Colon (tissue), 2 donors: Measurements from ENCODE around the gene URM1.
"Not testable (repeated sequence)": the region's sequence is repeated elsewhere in the genome, so short reads cannot be mapped to it uniquely, and the experiment has no call there.

Experiments used
- FAIRE-seq: peaks from 2 replicates; lab custom pipeline; 2012; peaks lifted over from hg19 to GRCh38; lab: Jason Lieb, UNC
- donor health status: control.
- donor health status: control.

Gene URM1

DNA sequence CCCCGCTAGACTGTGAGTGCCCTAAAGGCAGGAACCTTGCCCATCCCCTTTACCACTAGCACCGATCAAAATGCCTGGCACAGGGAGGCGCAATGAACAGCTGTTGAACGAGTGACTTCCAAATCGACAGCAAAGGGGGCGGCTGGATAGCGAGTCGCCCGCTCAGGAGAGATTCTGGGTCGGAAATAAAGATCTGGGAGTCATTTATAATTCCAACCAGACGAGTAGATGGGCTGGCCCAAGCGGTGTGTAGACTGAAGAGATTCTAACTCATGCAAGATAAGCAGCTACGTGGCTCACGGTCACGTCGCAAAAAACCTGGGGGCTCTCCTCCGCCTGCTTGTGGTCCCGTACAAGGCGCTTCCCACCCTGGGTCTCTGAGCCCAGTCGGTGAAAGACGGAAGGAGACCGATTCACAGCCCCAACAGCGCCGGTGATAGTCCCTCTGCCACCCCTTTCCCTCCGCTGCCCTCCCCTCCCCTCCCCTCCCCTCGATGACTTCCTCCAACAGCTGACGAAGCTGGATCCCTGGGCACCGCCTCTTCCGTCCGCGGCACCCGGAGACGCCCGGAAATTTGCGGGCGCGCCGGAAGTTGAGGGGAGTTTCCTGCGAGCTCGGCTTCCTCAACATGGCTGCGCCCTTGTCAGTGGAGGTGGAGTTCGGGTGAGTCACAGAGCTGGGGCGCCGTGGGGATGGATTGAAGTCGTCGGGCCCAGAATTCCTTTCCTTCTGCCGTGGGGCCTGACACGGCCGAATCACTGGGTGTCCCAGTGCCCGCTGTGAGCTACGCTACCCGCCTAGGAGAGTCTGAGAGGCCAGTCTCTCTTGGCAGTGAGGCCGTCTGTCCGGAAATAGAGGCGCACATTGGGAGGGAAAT lies at the start of gene URM1:
TSS of gene URM1 (plus strand) at position 623 of the 878 bp plus-strand sequence. CDS start at position 630, 7 bp downstream.
- FAIRE-seq: no peak

DNA sequence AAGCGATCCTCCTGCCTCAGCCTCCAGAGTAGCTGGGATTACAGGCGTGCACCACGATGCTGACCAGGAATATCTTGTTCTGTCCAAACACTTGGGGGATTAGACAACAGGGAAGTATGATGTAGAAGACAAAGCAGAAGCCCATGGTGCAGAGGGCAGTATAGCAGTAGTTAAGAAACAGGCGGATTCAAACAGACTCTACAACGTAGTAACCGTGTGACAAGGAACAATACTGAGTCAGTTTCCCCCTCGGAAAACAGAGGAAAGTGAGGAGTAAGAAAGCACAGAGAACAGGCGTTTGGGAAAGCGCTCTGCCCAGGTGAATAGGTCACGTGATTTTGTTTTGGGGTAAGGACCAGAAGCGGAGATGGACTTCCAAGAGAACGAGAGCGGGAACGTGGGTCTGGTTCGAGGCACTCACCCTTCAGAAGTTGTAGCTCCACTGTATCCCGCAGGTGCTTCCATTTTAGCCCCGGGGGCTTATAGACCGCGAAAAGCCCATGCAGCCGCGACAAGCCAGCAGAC lies 49.2 kb upstream of the URM1 start:
- FAIRE-seq: no peak

DNA sequence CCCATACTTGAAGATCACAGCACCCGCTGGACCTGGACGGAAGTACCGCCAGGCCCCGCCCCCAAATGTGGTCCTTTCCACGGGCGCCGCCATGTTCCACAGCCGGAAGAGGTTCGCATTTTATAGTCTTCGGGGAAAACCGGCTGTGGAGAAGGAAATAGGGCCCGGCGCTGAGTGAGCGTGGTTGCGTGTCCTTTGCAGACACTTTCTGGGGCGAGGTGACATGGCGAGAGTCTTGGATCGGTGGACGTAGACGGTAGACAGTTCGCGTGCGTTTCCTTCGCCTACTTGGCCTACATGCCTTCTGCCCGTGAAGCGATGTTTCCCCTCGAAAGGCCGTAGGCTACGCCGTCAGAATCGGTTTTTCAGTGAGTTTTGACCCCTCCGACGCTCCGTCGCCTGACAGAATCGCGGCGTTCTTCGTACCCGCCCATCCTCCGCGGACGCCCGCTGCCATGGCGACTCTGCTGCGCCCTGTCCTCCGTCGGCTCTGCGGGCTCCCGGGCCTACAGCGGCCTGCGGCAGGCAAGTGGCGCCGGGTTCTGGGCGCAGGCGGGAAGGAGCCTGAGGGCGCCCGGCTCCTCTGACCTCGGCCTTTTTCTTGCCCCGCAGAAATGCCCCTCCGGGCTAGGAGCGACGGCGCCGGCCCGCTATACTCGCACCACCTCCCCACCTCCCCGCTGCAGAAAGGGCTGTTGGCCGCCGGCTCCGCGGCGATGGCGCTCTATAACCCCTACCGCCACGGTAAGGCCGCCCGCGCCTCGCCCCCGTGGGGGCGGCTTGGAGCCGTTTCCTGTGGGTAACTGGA lies 48.6 kb upstream of the URM1 start, which contains the start of the genes COQ4 and TRUB2:
TSS of gene COQ4 (plus strand) at position 436 of the 808 bp plus-strand sequence. CDS start at position 456, 20 bp downstream.
TSS of gene TRUB2 (minus strand) at position 44 of the 808 bp plus-strand sequence. CDS start at position 5, 39 bp downstream.
- no peak for FAIRE-seq

DNA sequence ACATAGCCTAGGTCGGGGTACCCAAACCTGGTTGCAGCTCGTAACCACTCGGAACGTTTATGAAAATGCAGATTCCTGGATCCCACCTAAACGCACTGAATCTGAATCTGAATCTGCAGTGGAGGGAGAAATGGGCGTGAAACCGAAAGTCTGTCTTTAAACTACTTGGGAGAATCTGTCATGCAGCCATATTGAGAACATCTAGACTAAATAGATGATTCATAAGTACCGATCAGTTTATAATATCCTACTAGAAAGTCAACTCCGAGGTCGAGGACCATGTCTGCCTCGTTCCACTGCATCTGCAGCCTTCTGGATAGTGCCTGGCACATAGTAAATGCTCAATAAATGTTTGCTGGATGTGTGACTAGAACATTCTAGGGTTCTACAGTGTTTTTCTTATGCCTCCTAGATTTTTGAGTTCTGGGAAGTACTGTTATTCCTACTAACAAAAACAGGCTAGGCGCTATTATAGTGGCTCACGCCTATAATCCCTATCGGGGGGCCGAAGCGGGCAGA lies 47.9 kb upstream of the URM1 start:
- no peak for FAIRE-seq

DNA sequence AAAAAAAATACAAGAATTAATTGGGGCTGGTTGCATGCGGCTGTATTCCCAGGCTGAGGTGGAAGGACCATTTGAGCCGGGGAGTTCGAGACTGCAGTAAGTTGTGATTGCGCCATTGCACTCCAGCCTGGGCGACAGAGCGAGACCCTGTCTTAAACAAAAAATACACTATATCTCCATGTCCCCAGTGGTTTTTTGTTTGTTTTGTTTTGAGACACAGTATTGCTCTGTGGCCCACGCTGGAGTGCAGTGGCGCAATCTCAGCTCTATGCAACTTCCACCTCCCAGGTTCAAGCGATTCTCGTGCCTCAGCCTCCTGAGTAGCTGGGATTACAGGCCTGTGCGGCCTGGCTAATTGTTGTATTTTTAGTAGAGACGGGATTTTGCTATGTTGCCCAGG lies 47.4 kb upstream of the URM1 start:
- no peak for FAIRE-seq

DNA sequence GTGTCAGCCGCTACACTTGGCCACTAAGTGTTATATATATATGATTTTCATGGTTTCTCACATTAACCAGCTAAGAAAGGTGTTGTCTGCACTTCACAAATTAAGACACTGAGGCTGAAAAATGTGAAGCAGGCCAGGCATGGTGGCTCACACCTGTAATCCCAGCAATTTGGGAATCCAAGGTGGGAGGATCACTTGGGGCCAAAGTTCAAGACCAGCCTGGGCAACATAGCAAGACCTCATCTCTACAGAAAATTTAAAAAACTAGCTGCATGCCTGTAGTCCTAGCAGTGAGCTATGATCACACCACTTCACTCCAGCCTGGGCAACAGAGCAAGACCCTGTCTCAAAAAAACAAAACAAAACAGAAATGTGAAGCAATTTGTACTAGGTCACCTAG lies 46.8 kb upstream of the URM1 start:
- no peak for FAIRE-seq

DNA sequence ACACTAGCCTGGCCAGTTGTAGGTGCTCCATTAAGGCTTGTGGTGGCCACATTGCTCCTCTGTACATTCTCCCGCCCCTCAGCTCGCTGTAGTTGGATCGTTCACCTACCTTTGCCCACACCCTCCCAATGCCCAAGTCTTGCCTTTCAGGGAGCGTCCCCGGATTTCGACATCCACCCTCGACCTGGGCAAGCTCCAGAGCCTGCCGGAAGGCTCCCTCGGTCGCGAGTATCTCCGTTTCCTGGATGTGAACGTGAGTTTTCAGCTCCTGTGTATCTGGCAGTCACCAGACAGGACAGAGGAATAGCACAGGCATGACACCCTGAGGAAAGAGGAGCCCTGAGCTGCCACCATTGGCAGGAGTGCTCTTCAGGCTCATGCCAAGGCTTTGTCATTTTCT lies 45.5 kb upstream of the URM1 start:
- no peak for FAIRE-seq

DNA sequence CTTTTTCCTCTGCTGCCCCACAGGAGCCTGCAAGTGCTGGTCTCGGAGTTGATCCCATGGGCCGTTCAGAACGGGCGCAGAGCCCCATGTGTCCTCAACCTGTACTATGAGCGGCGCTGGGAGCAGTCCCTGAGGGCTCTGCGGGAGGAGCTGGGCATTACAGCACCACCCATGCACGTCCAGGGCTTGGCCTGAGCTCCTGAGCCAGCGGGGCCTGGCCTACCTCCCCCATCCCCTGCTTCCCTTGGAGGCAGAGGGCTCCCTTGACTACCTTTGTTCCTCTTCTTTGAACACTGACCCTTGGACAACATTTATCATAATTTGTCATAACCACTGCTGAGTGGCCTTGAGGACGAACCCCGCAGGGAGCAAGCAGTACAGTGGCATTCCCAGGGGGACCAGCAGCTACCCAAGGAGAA lies 37.7 kb upstream of the URM1 start:
- FAIRE-seq: no peak

DNA sequence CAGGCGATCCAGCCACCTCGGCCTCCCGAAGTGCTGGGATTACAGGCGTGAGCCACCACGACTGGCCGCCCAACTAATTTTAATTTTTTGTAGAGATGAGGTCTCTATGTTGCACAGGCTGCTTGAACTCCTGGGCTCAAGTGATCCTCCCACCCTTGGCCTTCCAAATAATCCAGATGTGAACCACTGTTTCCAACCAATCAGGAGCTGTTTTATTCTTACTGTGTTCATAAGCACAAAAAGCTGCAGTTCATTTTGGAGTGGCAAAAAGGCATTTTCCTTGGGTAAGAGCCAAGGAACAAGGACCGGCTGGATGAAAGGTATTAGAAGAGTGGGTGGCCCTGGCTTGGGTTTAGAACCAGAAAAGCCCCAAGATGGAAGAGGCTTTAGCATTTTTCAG lies 36.0 kb upstream of the URM1 start:
- no peak for FAIRE-seq

DNA sequence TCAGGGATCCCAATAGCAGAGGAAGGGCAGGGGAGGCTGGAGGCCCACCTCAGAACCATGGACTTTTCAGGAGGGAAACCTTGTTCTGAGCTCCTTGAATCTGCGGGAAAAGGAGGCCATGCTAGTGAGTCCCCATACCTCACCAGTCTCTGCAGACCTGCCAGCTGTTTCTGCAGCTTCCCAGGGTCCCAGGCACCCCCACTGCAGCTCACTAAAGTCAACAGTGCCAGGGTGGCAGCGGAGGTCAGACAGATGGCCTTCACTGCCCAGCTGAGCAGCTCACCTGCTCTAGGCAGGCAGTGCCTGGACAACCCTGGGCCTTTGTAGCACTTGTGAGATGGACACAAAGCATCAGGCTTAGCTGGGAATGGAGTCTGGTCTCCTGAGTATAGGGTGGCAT lies 35.3 kb upstream of the URM1 start:
- no peak for FAIRE-seq

DNA sequence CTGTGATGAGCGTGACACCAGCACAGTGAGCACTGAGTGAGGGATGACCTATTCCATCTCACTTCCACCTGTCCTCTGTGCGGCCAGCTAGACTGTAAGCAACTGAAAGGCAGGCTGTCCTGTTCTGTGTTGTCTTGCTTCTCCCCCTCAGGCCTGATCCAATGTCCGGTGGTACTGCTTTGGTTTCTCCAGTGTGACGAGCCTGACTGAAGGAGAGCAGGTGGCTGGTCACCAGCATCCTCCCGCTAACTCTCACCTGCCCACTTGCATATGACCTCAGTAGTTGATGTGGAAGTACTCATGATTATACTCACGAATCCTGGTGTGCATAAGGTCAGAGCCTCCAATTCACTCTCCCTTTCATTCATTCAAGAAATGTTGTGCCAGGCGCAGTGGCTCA lies 33.2 kb upstream of the URM1 start:
- FAIRE-seq: no peak

DNA sequence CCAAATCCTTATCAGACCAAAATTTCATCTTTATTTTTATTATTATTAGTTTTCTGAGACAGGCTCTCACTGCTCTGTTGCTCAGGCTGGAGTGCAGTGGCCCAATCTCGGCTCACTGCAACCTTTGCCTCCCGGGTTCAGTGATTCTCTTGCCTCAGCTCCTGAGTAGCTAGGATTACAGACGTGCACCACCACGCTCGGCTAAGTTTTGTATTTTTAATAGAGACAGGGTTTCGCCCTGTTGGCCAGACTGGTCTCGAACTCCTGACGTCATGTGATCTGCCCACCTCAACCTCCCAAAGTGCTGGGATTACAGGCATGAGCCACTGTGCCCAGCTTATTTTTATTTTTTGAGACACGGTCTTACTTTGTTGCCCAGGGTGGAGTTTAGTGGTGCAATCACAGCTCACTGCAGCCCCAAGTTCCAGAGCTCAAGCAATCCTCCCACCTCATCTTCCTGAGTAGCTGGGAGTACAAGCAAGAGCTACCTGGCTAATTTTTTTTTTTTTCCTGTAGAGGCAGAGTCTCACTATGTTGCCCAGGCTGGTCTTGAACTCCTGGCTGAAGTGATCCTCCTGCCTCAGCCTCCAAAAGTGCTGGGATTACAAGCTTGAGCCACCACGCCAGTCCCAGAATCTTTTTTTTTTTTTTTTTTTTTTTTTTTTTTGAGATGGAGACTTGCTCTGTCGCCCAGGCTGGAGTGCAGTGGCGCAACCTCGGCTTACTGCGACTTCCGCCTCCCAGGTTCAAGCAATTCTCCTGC lies 32.1 kb upstream of the URM1 start:
- FAIRE-seq: not testable (repeated sequence)

DNA sequence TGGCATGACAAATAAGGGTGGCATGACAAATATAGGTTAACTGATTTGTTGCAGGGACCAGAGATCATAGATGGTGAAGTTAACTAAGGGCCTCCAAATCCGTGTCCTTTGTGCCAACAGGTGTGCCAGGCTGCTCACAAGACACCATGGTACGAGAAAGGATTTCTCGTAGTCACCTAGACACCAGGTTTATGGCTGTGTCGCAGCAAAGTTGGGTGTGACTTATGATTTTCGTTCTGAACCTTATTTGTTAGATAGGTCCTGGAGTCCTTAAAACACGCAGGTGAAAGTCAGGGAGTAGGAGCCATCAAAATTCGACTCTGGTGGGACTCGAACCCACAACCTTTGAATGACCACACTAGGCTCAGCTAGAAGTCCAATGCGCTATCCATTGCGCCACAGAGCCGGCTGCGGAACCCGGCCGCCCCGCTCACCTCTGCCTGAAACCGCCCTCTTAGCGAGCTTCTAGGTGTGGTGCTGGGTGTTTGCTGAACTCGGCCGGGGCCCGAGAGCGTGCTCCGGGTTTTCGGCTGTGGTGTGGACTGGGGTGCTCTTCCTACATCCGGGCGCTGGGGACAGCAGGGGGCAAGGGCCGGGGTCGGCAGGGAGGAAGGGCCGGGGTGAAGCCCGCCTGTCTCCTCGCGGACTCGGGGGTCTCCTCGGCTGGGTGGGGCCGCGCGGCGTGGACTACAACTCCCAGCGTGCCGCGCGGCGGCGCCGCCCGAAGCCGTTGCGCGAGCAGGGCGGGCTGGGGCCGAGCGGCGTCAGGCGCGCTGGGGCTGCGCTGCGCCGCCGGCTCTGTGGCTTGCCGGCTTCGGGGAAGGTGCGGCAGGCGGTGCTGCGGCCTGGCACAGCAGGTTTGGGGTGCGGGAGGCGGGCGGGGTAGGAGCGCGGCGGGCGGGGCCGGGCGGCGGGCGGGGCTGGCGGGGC lies 31.1 kb upstream of the URM1 start, which contains the start of gene SLC27A4:
TSS of gene SLC27A4 (plus strand) at position 767 of the 930 bp plus-strand sequence. CDS start 2,606 bp downstream, outside the sequence.
- no peak for FAIRE-seq

DNA sequence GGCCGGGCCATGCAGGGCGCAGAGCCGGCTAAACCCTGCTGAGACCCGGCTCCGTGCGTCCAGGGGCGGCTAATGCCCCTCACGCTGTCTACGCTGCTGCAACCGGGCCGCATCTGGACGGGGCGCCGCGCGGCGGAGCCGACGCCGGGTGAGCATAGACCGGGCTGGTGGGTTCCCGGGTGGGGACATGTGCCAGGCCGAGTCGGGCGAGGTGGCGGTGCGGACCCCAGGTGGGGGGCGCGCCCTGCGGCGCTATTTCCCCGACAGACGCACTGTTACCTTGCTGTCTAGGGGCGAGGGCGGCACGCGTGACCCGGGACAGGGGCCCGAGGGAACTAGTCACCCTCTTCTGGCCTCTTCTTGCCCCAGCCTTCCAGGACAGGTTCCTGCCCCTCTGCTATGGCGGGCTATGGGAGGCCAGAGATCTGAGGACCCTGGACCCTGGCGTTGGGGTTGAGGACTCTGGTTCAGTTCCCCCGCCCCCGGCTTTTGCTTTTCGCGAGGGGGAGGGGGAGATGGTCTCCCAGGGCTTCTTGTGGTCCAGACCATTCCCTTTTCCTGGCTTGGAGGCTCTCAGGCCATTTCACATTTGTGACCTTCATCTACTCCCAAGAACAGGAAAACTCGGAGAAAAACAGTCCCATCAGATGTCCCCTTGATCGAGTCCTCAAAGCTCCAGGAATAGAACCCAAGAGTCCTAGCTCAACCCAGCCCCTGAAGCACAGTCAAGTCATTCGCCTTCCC lies 30.3 kb upstream of the URM1 start:
- no peak for FAIRE-seq

DNA sequence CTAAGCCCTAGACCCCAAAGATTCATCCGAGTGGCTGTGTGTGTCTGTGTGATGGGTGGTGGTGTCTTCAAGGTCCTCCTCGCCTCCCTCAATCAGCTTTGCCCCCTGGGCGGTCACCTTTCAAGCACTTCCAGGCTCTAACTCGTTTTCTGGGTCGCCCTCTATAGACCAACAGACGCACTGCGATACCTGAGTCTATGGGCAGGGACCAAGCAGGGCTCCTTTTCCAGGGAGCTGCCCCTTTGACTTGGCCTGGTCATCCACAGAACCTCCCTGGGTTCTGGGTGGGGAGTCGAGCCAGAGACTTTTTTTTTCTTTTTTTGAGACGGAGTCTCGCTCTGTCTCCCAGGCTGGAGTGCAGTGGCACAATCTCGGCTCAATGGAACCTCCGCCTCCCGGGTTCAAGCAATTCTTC lies 29.7 kb upstream of the URM1 start:
- no peak for FAIRE-seq

DNA sequence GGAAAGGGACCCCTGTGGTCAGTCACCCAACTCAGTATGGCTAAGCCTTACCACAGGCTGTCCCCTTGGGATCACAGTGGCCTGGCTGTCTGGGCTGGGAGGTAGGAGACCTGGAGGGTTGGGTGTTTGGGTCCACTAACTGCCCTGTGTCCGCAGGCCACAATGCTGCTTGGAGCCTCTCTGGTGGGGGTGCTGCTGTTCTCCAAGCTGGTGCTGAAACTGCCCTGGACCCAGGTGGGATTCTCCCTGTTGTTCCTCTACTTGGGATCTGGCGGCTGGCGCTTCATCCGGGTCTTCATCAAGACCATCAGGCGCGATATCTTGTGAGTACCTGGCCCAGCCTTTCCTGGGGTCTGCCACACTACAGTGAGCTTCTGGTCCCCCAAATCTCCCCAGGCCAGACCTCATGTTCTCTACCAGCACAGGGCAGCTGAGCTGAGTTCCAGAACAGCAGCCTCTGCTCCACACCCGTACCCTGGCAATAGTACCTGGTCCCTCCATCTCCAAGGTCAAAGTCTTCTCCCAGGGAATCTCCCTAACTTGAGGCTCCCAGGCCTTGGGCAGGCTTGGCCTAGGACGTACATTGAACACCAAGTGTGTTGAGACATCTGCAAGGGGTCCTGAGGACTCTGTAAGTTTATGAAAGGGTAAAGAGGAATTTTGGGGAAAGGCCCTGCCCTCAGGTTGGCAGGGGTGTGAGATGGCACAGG lies 28.0 kb upstream of the URM1 start:
- no peak for FAIRE-seq

DNA sequence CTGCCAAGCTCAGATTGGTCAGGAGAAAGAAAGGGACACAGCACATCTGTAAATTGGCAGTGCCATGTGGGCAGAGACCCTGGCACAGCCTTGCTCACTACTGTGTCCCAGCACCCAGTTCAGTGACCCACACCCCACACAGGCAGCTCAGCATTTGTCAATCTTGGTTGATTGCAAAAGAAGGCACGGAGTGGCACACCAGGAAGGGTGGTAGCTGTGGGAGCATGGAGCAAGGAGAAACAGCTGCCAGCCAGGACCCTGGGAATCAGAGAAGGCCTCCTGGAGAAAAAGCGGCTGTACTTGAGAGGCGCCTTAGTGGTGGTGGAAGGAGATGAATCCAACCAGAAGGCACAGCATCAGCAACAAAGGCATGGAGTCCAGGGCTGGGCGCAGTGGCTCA lies 27.3 kb upstream of the URM1 start:
- no peak for FAIRE-seq

DNA sequence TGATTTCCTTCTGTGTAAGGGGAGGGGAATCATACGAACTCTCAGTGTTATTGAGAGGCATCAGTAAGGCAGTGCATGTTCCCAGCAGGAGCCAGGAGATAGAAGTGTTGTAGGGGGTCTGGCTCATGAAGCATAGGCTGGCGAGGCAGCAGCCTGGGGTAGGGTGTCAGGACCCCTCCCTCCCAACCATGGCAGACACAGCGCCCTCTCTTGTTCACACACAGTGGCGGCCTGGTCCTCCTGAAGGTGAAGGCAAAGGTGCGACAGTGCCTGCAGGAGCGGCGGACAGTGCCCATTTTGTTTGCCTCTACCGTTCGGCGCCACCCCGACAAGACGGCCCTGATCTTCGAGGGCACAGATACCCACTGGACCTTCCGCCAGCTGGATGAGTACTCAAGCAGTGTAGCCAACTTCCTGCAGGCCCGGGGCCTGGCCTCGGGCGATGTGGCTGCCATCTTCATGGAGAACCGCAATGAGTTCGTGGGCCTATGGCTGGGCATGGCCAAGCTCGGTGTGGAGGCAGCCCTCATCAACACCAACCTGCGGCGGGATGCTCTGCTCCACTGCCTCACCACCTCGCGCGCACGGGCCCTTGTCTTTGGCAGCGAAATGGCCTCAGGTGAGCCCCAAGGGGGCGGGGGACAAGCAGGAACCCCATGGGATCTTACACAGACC lies 26.1 kb upstream of the URM1 start:
- FAIRE-seq: no peak
